GM18502 (cell line): Measurements from ENCODE around the gene SYT9.

Experiments
- ATAC-seq: cut with Tn5 transposase; IDR thresholded peaks from one replicate; pipeline ENCODE4 v1.9.1; 2021; ENCODE audit warnings: mild to moderate bottlenecking; ENCODE audit not compliant: unreplicated experiment, poor library complexity

Gene SYT9

GRCh38 chr11:7270233-7270865 lies 18.6 kb downstream of the SYT9 start:
- ATAC-seq = no peak

- ATAC-seq = no peak
These were observed 20.7 kb downstream of the SYT9 start for GRCh38 chr11:7272373-7272772.

GRCh38 chr11:7275133-7275532 lies 23.4 kb downstream of the SYT9 start:
- no peak for ATAC-seq

- ATAC-seq = peak; percentile 76
These were observed 26.7 kb downstream of the SYT9 start for GRCh38 chr11:7278314-7278917.

- no peak for ATAC-seq
These were observed 28.0 kb downstream of the SYT9 start for GRCh38 chr11:7279676-7280075.

GRCh38 chr11:7281079-7281478 lies 29.4 kb downstream of the SYT9 start:
- no peak for ATAC-seq

GRCh38 chr11:7281809-7282208 lies 30.1 kb downstream of the SYT9 start:
- no peak for ATAC-seq

GRCh38 chr11:7286178-7286577 lies 34.5 kb downstream of the SYT9 start:
- no peak for ATAC-seq

- ATAC-seq = no peak
These were observed 39.6 kb downstream of the SYT9 start for GRCh38 chr11:7291100-7291829.

- ATAC-seq = no peak
These were observed 41.2 kb downstream of the SYT9 start for GRCh38 chr11:7292922-7293321.

GRCh38 chr11:7299393-7299792 lies 47.7 kb downstream of the SYT9 start:
- ATAC-seq = no peak

GRCh38 chr11:7300281-7300680 lies 48.6 kb downstream of the SYT9 start:
- ATAC-seq = no peak

GRCh38 chr11:7303146-7303545 lies 51.4 kb downstream of the SYT9 start:
- ATAC-seq = no peak

GRCh38 chr11:7306900-7307299 lies 55.2 kb downstream of the SYT9 start:
- ATAC-seq = no peak

- peak; percentile 75 for ATAC-seq
These were observed 56.1 kb downstream of the SYT9 start for GRCh38 chr11:7307836-7308235.

- no peak for ATAC-seq
These were observed 60.2 kb downstream of the SYT9 start for GRCh38 chr11:7311903-7312302.

GRCh38 chr11:7314811-7315604 lies 63.3 kb downstream of the SYT9 start:
- no peak for ATAC-seq

- ATAC-seq = no peak
These were observed 67.8 kb downstream of the SYT9 start for GRCh38 chr11:7319501-7319900.

- no peak for ATAC-seq
These were observed 68.6 kb downstream of the SYT9 start for GRCh38 chr11:7320306-7320705.

- ATAC-seq = no peak
These were observed 70.1 kb downstream of the SYT9 start for GRCh38 chr11:7321473-7322450.
